HG02763 (cell line): ENCODE data around the gene ZMIZ1.

Experiments used
- ATAC-seq: cut with Tn5 transposase; IDR thresholded peaks from one replicate; pipeline ENCODE4 v1.9.1; 2021; ENCODE audit warnings: mild to moderate bottlenecking, moderate library complexity; ENCODE audit not compliant: unreplicated experiment

ZMIZ1 gene

GRCh38 chr10:79315602-79315920 is 246.8 kb downstream of the ZMIZ1 start:
- no peak for ATAC-seq

- ATAC-seq: peak; percentile 56
Observed at GRCh38 chr10:79316671-79317431, 248.1 kb downstream of the ZMIZ1 start.

GRCh38 chr10:79318369-79318768 is 249.6 kb downstream of the ZMIZ1 start:
- ATAC-seq: no peak

GRCh38 chr10:79319115-79319771 is 250.5 kb downstream of the ZMIZ1 start:
- no peak for ATAC-seq

GRCh38 chr10:79320316-79320715 is 251.6 kb downstream of the ZMIZ1 start:
- ATAC-seq: no peak

GRCh38 chr10:79320820-79321493 is 252.2 kb downstream of the ZMIZ1 start:
- ATAC-seq: no peak

- ATAC-seq: no peak
Observed at GRCh38 chr10:79321494-79321882, 252.7 kb downstream of the ZMIZ1 start.

- ATAC-seq: no peak
Observed at GRCh38 chr10:79321951-79322350, 253.2 kb downstream of the ZMIZ1 start.

- peak; percentile 48 for ATAC-seq
Observed at GRCh38 chr10:79322616-79323543, 254.1 kb downstream of the ZMIZ1 start.

GRCh38 chr10:79323602-79324001 is 254.8 kb downstream of the ZMIZ1 start:
- ATAC-seq: no peak

GRCh38 chr10:79324032-79324695 is 255.4 kb downstream of the ZMIZ1 start:
- ATAC-seq: no peak

GRCh38 chr10:79326361-79327089 is 257.8 kb downstream of the ZMIZ1 start:
- ATAC-seq: no peak

GRCh38 chr10:79327090-79327457 is 258.3 kb downstream of the ZMIZ1 start:
- no peak for ATAC-seq

- ATAC-seq: no peak
Observed at GRCh38 chr10:79328147-79328701, 259.5 kb downstream of the ZMIZ1 start.

GRCh38 chr10:79328737-79329504 is 260.2 kb downstream of the ZMIZ1 start:
- no peak for ATAC-seq

GRCh38 chr10:79329529-79329928 is 260.8 kb downstream of the ZMIZ1 start:
- no peak for ATAC-seq

GRCh38 chr10:79331226-79331625 is 262.5 kb downstream of the ZMIZ1 start:
- ATAC-seq: no peak

GRCh38 chr10:79331709-79332108 is 262.9 kb downstream of the ZMIZ1 start:
- peak; percentile 75 for ATAC-seq
